Kidney (tissue), 11 donors: ENCODE measurements around the gene EXOSC6. TPM values are rescaled to one million over a fixed set of nuclear protein-coding genes. Genes with fewer than 3 reads are reported as not detected.
"Not testable (repeated sequence)": the region's sequence is repeated elsewhere in the genome, so short reads cannot be mapped to it uniquely, and the experiment has no call there.

Source experiments
- DNase-seq, 5 donors: peaks; one replicate each; pipeline ENCODE4 v3.0.0-alpha.2; 2013 to 2020
- FAIRE-seq: peaks from 2 replicates; lab custom pipeline; 2012; peaks lifted over from hg19 to GRCh38; lab: Jason Lieb, UNC
- H3K27ac ChIP-seq, 2 donors: one replicate each; pipeline ENCODE4 v1.7.0; 2013; ENCODE audit warnings: low read depth in 2 of 2, low read length in 2 of 2, inconsistent platforms in 1 of 2
- H3K27me3 ChIP-seq: one replicate; pipeline ENCODE4 v1.7.1; 2013; ENCODE audit warnings: low read length, inconsistent platforms; ENCODE audit not compliant: control insufficient read depth, insufficient read depth
- H3K36me3 ChIP-seq, 3 donors: one replicate each; pipeline versions ENCODE4 v1.7.0 to v1.7.1; 2013; ENCODE audit warnings: low read length in 3 of 3, control low read depth in 1 of 3, inconsistent platforms in 1 of 3; ENCODE audit not compliant: insufficient read depth in 3 of 3, control insufficient read depth in 2 of 3
- H3K4me1 ChIP-seq, 3 donors: one replicate each; pipeline versions ENCODE4 v1.7.0 to v1.7.1; 2013; ENCODE audit warnings: low read length in 3 of 3, inconsistent platforms in 1 of 3, low read depth in 1 of 3; ENCODE audit not compliant: control insufficient read depth in 2 of 3, insufficient read depth in 2 of 3
- H3K4me3 ChIP-seq, 3 donors: one replicate each; pipeline versions ENCODE4 v1.7.0 to v1.8.1; 2013; ENCODE audit warnings: low read length in 3 of 3, control low read depth in 1 of 3, inconsistent platforms in 1 of 3
- H3K9ac ChIP-seq, 3 donors: one replicate each; pipeline versions ENCODE4 v1.7.0 to v1.7.1; 2013; ENCODE audit warnings: low read length in 3 of 3, control low read depth in 1 of 3, inconsistent platforms in 1 of 3
- H3K9me3 ChIP-seq, 3 donors: one replicate each; pipeline versions ENCODE4 v1.7.0 to v1.7.1; 2013; ENCODE audit warnings: low read length in 3 of 3, control low read depth in 1 of 3, inconsistent platforms in 1 of 3; ENCODE audit not compliant: control insufficient read depth in 2 of 3, insufficient read depth in 1 of 3
- intact Hi-C: fragments of 100-400 bp; cut with DNase I; formaldehyde crosslinking; loops from one replicate; pipeline ENCODE4 v1.11.1; 2022
- polyA plus RNA-seq: library from polyadenylated mRNA; stranded (reverse); fragments of 350-450 nt; fragmentation: Illumina TruSeq; extraction: RNeasy Lipid Tissue Mini Kit (QIAGEN cat#74804); gene quantifications from one replicate; pipeline ENCODE4 v1.2.3, GENCODE V29; 2014; ENCODE audit warnings: low read depth, low replicate concordance; ENCODE audit not compliant: insufficient read depth
- total RNA-seq: library from RNA; stranded (reverse); fragmentation: NEBNext Ultra II Directional; extraction: Animal tissue kit (Norgen Biotek cat#: 25700); gene quantifications from one replicate; pipeline ENCODE4 v1.2.1, GENCODE V29; 2021
- donor health status: control.
- donor health status: control.
- donor health status: DM: yes; HTN: yes; CAD: no.
- donor health status: Normal renal cell carcinoma (clear cell type).

EXOSC6 gene
- total and polyA plus RNA-seq, 2 donors from 2014 or later = 13.1 to 22.6 TPM

DNA sequence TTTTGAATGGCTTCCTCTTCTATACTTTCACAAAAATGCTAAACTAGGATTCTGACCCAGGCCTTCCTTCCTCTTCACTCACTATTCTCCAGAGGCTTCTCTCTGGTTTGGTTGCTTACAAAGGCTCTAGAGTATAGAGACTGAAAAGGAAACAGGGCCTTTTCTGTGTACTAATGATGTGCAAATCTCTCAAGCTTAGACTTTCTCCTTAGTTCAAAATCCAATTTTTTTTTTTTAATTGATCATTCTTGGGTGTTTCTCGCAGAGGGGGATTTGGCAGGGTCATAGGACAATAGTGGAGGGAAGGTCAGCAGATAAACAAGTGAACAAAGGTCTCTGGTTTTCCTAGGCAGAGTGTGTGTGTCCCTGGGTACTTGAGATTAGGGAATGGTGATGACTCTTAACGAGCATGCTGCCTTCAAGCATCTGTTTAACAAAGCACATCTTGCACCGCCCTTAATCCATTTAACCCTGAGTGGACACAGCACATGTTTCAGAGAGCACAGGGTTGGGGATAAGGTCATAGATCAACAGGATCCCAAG lies 27.7 kb downstream of the EXOSC6 start:
- FAIRE-seq, H3K4me1 ChIP-seq, H3K27me3 ChIP-seq, H3K9me3 ChIP-seq, intact Hi-C loops, DNase-seq, H3K4me3 ChIP-seq, H3K36me3 ChIP-seq, H3K9ac ChIP-seq, H3K27ac ChIP-seq: not testable (repeated sequence)

DNA sequence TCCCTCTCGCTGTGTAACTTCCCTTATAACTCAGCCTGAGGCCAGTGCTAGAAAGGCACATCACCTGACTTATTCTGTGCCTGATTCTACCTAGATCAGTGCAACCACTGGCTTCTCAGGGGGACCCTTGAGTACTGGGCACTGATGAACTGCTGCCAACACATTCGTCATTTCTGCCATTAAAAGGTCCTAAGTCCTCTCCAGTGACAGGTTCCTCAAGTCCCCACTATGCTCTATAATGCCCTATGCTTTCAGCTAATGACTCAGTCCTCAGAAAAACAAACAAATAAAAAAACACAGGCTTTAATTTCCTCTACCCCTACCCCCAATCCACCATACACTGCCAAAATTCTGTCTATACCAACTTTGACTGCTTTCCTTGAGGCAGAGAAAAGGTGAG lies 28.5 kb downstream of the EXOSC6 start:
- H3K27ac ChIP-seq, H3K4me3 ChIP-seq, DNase-seq, H3K36me3 ChIP-seq, H3K4me1 ChIP-seq, H3K27me3 ChIP-seq, intact Hi-C loops, H3K9ac ChIP-seq, FAIRE-seq, H3K9me3 ChIP-seq: not testable (repeated sequence)

DNA sequence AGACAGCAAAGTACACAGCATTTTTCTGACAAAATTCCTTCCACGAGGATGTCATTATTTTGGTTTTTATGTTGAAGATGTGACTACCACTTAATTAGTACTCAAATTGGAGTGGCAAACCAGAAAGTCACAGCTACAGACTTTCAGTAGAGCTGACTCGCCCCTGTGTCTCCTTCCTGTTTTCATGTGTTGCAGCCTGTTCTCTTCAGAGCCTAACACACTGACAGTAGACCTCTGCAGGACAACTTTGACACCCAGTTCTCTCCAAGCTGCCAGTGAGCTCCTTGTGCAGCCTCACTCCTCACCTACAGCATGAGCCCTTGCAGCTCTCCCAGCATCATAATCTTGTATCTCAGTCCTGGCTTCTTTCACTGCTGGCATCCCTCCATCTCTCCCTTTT lies 29.2 kb downstream of the EXOSC6 start:
- H3K4me1 ChIP-seq, H3K27me3 ChIP-seq, DNase-seq, H3K27ac ChIP-seq, H3K9me3 ChIP-seq, H3K9ac ChIP-seq, H3K36me3 ChIP-seq, H3K4me3 ChIP-seq, intact Hi-C loops, FAIRE-seq: not testable (repeated sequence)

DNA sequence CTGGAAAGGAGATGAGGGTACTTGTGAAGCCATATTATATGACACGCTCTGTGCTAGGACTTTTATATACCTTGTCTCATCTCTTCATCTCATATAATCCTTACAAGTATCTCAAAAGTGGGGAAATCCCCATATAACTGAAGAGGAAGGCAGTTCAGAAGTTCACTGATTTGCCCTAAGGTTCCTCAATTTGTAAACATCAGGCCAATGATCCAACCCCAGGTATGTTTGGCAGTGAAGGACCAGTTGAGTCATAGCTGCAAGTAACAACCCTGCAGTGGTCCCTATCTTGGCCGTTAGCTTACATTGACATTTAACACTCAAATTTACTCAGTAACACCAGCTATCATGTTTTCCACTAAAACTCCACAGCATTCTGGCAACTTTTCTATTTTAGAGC lies 33.2 kb downstream of the EXOSC6 start:
- FAIRE-seq, H3K27me3 ChIP-seq, H3K36me3 ChIP-seq, DNase-seq, H3K4me3 ChIP-seq, H3K9ac ChIP-seq, intact Hi-C loops, H3K4me1 ChIP-seq, H3K27ac ChIP-seq, H3K9me3 ChIP-seq: not testable (repeated sequence)

DNA sequence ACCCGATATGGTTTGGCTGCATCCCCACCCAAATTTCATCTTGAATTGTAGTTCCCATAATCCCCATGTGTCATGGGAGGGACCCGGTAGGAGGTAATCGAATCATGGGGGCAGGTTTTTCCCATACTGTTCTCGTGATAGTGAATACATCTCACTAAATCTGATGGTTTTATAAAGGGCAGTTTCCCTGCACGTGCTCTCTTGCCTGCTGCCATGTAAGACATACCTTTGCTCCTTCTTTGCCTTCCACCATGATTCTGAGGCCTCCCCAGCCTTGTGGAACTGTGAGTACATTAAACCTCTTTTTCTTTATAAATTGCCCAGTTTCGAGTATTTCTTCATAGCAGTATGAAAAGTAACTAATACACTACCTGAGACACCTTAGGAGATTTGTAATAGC lies 45.4 kb downstream of the EXOSC6 start:
- H3K9me3 ChIP-seq, H3K36me3 ChIP-seq, H3K27ac ChIP-seq, H3K4me1 ChIP-seq, H3K27me3 ChIP-seq, FAIRE-seq, H3K9ac ChIP-seq, H3K4me3 ChIP-seq, DNase-seq, intact Hi-C loops: not testable (repeated sequence)

DNA sequence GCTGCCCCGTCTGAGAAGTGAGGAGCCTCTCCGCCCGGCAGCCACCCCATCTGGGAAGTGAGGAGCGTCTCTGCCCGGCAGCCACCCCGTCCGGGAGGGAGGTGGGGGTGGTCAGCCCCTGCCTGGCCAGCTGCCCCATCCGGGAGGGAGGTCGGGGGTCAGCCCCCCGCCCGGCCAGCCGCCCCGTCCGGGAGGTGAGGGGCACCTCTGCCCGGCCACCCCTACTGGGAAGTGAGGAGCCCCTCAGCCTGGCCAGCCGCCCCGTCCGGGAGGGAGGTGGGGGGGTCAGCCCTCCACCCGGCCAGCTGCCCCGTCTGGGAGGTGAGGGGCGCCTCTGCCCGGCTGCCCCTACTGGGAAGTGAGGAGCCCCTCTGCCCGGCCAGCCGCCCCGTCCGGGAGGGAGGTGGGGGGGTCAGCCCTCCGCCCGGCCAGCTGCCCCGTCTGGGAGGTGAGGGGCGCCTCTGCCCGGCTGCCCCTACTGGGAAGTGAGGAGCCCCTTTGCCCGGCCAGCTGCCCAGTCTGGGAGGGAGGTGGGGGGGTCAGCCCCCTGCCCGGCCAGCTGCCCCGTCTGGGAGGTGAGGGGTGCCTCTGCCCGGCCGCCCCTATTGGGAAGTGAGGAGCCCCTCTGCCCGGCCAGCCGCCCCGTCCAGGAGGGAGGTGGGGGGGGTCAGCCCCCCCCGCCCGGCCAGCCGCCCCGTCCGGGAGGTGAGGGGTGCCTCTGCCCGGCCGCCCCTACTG lies 46.9 kb downstream of the EXOSC6 start:
- intact Hi-C loops, FAIRE-seq, H3K36me3 ChIP-seq, H3K9me3 ChIP-seq, H3K9ac ChIP-seq, H3K27ac ChIP-seq, H3K27me3 ChIP-seq, H3K4me3 ChIP-seq, H3K4me1 ChIP-seq: not testable (repeated sequence)
- DNase-seq = peak in 1 of 5 donors; percentile 66

DNA sequence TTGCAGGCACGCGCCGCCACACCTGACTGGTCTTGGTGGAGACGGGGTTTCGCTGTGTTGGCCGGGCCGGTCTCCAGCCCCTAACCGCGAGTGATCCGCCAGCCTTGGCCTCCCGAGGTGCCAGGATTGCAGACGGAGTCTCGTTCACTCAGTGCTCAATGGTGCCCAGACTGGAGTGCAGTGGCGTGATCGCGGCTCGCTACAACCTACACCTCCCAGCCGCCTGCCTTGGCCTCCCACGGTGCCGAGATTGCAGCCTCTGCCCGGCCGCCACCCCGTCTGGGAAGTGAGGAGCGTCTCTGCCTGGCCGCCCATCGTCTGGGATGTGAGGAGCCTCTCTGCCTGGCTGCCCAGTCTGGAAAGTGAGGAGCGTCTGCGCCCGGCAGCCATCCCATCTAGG lies 47.7 kb downstream of the EXOSC6 start:
- DNase-seq, H3K4me3 ChIP-seq, H3K36me3 ChIP-seq, H3K27ac ChIP-seq, H3K9me3 ChIP-seq, H3K4me1 ChIP-seq, FAIRE-seq, intact Hi-C loops, H3K27me3 ChIP-seq, H3K9ac ChIP-seq: not testable (repeated sequence)

DNA sequence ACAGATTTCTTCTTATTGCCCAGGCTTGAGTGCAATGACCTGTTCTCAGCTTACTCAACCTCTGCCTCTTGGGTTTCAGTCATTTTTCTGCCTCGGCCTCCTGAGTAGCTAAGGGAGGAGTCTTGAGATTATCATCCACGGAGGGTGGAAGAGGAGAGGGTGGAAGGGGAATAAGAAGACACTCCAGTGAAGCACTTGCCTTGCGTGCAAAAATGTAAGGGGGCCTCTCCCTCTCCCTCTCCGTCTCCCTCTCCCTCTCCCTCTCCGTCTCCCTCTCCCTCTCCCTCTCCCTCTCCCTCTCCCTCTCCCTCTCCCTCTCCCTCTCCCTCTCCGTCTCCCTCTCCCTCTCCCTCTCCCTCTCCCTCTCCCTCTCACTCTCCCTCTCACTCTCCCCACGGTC lies 48.2 kb downstream of the EXOSC6 start:
- DNase-seq, H3K4me3 ChIP-seq, H3K36me3 ChIP-seq, H3K27ac ChIP-seq, H3K27me3 ChIP-seq, H3K4me1 ChIP-seq, H3K9me3 ChIP-seq, H3K9ac ChIP-seq, intact Hi-C loops, FAIRE-seq: not testable (repeated sequence)
